NB4 (cell line): Measurements from ENCODE around the gene AUH.

ENCODE experiments used
- DNase-seq: peaks from one replicate; pipeline ENCODE4 v3.0.0; 2010; ENCODE audit warnings: low read depth
- H3K4me3 ChIP-seq: one replicate; pipeline ENCODE4 v1.5.1; 2011; ENCODE audit warnings: mild to moderate bottlenecking, low read depth, low read length, moderate library complexity
- CTCF ChIP-seq: IDR thresholded peaks from one replicate; pipeline ENCODE4 v1.5.1; 2012; ENCODE audit warnings: low read depth, low read length
- MAX ChIP-seq: IDR thresholded peaks from 2 replicates; pipeline ENCODE4 v1.6.1; 2011; ENCODE audit warnings: low read depth, low read length
- MYC ChIP-seq: IDR thresholded peaks from 2 replicates; pipeline ENCODE4 v1.6.1; 2011; ENCODE audit warnings: low read depth, low read length
- POLR2A ChIP-seq: IDR thresholded peaks from 2 replicates; pipeline ENCODE4 v1.6.1; 2011; ENCODE audit warnings: mild to moderate bottlenecking; ENCODE audit not compliant: insufficient read length; ENCODE audit errors: extremely low read depth

Gene AUH

GRCh38 chr9:91306296-91306630 is 55.5 kb downstream of the AUH start:
- no peak overlapping the region for H3K4me3 ChIP-seq
- no peak for DNase-seq
- no peak for TF ChIP-seq POLR2A
- no peak for TF ChIP-seq CTCF
- TF ChIP-seq MAX: no peak
- TF ChIP-seq MYC: no peak

GRCh38 chr9:91305596-91306295 is 56.0 kb downstream of the AUH start:
- no peak overlapping the region for H3K4me3 ChIP-seq
- no peak for TF ChIP-seq CTCF
- TF ChIP-seq MAX: no peak
- no peak for TF ChIP-seq MYC
- TF ChIP-seq POLR2A: no peak
- DNase-seq: no peak

GRCh38 chr9:91303741-91304415 is 57.8 kb downstream of the AUH start:
- TF ChIP-seq MAX (no peak), MYC (no peak), CTCF (no peak), POLR2A (no peak)
- H3K4me3 ChIP-seq: no peak overlapping the region
- DNase-seq: no peak

GRCh38 chr9:91302831-91303230 is 58.9 kb downstream of the AUH start:
- DNase-seq: peak; percentile 75
- no peak for TF ChIP-seq MYC
- no peak for TF ChIP-seq MAX
- no peak for TF ChIP-seq POLR2A
- TF ChIP-seq CTCF: no peak
- no peak overlapping the region for H3K4me3 ChIP-seq

- H3K4me3 ChIP-seq: no peak overlapping the region
- DNase-seq: no peak
- TF ChIP-seq POLR2A: no peak
- no peak for TF ChIP-seq MAX
- no peak for TF ChIP-seq MYC
- TF ChIP-seq CTCF: no peak
Measured at GRCh38 chr9:91301161-91301560, 60.6 kb downstream of the AUH start.
